NCI-H1417 treated with DMSO at 0.1 percent for 48 hours (cell line): ENCODE results near the gene CARNS1.

Experiments
- DNase-seq: peaks from one replicate; lab custom pipeline; 2025; lab: John Stamatoyannopoulos, UW

Gene CARNS1

GRCh38 chr11:67376063-67376820 lies 39.2 kb upstream of the CARNS1 start:
- DNase-seq: no peak

GRCh38 chr11:67376873-67377808 lies 38.3 kb upstream of the CARNS1 start:
- DNase-seq: no peak

- DNase-seq: no peak
These were observed 36.9 kb upstream of the CARNS1 start for GRCh38 chr11:67378544-67378943.

- no peak for DNase-seq
These were observed 36.1 kb upstream of the CARNS1 start for GRCh38 chr11:67379061-67380058.

GRCh38 chr11:67381244-67381972 lies 34.1 kb upstream of the CARNS1 start:
- no peak for DNase-seq

- no peak for DNase-seq
These were observed 33.0 kb upstream of the CARNS1 start for GRCh38 chr11:67382276-67383136.

GRCh38 chr11:67384851-67385366 lies 30.6 kb upstream of the CARNS1 start:
- no peak for DNase-seq

- no peak for DNase-seq
These were observed 28.4 kb upstream of the CARNS1 start for GRCh38 chr11:67387069-67387468.

- no peak for DNase-seq
These were observed 28.0 kb upstream of the CARNS1 start for GRCh38 chr11:67387518-67387917.

- DNase-seq: no peak
These were observed 26.0 kb upstream of the CARNS1 start for GRCh38 chr11:67389477-67389876.

- no peak for DNase-seq
These were observed 24.6 kb upstream of the CARNS1 start for GRCh38 chr11:67390947-67391303.

GRCh38 chr11:67391304-67392182 lies 23.9 kb upstream of the CARNS1 start, which contains the start of gene RAD9A:
Gene RAD9A, plus strand, starts transcription at chr11:67391986. Its CDS starts 59 bp downstream, at chr11:67392045.
- DNase-seq: peak; percentile 64

GRCh38 chr11:67392183-67392715 lies 23.2 kb upstream of the CARNS1 start:
- DNase-seq: no peak

- DNase-seq: no peak
These were observed 22.0 kb upstream of the CARNS1 start for GRCh38 chr11:67393437-67393836.

- DNase-seq: no peak
These were observed 21.5 kb upstream of the CARNS1 start for GRCh38 chr11:67393990-67394389.

- DNase-seq: no peak
These were observed 19.8 kb upstream of the CARNS1 start for GRCh38 chr11:67395555-67396258.

GRCh38 chr11:67396259-67396581 lies 19.3 kb upstream of the CARNS1 start:
- DNase-seq: no peak
